ENCODE measurements around the gene MGAT4D.

MGAT4D gene

DNA sequence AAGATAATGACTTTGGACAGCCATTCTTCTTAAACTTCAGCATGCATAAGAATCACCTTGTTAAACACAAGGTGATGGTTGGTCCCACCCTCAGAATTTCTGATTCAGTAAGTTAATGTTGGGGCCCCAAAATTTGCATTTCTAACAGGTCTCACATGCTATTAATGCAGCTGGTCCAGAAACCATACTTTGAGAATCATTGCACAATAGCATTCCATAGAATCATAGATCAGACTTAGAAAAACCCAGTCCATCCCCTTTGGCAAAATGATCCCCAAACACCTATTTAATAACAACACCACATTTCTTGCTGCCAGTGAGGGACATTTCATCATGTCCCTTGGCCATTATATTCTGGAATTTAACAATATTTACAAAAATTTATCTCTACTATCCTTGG is 6.2 kb upstream of the MGAT4D start:
- TF ChIP-seq, protein P1, sequence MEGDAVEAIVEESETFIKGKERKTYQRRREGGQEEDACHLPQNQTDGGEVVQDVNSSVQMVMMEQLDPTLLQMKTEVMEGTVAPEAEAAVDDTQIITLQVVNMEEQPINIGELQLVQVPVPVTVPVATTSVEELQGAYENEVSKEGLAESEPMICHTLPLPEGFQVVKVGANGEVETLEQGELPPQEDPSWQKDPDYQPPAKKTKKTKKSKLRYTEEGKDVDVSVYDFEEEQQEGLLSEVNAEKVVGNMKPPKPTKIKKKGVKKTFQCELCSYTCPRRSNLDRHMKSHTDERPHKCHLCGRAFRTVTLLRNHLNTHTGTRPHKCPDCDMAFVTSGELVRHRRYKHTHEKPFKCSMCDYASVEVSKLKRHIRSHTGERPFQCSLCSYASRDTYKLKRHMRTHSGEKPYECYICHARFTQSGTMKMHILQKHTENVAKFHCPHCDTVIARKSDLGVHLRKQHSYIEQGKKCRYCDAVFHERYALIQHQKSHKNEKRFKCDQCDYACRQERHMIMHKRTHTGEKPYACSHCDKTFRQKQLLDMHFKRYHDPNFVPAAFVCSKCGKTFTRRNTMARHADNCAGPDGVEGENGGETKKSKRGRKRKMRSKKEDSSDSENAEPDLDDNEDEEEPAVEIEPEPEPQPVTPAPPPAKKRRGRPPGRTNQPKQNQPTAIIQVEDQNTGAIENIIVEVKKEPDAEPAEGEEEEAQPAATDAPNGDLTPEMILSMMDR (IDR thresholded peaks at IDR 0.05; ENCODE audit: low read length), result no peak
- no peak for TF ChIP-seq EZH2 (IDR thresholded peaks at IDR 0.05; ENCODE audit: borderline replicate concordance, low read length)

DNA sequence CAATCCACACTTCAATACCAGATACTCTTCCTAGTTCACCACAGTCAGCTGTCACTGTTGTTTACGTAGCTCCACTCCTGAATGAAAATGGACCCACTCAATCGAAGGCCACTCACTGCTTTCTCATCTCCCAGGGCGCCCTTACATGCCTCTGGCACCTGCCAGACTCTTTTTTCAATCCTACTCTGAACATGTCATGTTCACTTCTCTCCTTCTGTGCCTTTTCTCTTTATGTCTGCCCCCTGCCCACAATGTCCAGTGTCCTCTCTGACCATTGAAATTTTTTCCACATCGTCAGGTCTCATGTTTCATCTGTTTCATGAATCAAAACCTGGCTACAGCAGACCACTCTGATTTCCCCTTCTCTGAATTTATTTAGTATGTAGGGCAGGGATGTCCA is 1.3 kb upstream of the MGAT4D start:
- no peaks in the 10 kb centered on the region for H3K27me3 ChIP-seq (ENCODE audit: insufficient read depth, low read length)

More for the DNA sequence above, 6.2 kb upstream of the MGAT4D start:
- Histone ChIP-seq H3K36me3 (ENCODE audit: insufficient read depth, low read length) (no peaks in the 10 kb centered on the region), H2AFZ (ENCODE audit: low read length) (no peak overlapping the region), H3F3A (ENCODE audit: insufficient read depth, low read length) (no peaks in the 10 kb centered on the region), H3K4me1 (ENCODE audit: insufficient read depth, low read length, severe bottlenecking) (no peaks in the 10 kb centered on the region), H3K9me3 (ENCODE audit: low read length) (no peaks in the 10 kb centered on the region), H3K9ac (ENCODE audit: low read length) (no peak overlapping the region), H3K27me3 (ENCODE audit: insufficient read depth, low read length) (no peaks in the 10 kb centered on the region), H3K79me2 (ENCODE audit: insufficient read depth, low read length) (no peaks in the 10 kb centered on the region), H3K4me3 (ENCODE audit: low read depth, low read length, poor library complexity, severe bottlenecking) (no peak overlapping the region), H3K27ac (ENCODE audit: low read depth, low read length, poor library complexity, severe bottlenecking) (no peak overlapping the region), H3K4me2 (ENCODE audit: low read length) (no peak overlapping the region), H3K9me2 (ENCODE audit: low read depth, low read length) (no peaks in the 10 kb centered on the region), H4K20me1 (ENCODE audit: insufficient read depth, low read length) (no peaks in the 10 kb centered on the region)

DNA sequence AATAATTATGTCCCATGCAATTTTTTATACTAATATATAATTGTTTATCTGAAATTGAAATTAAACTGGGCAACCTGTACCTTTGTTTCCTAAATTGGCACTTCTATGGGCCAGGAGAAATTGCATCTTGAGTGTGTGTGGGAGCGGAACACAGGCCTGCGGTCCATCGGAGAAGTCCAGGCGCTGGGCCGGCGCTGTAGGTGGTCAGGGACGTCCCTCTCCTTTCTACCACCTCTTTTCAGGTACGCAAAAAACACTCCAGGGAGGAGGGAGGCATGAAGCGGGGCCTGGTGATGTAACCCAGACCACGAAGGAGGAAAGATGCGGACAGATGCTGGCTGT is 717 bp downstream of the MGAT4D start:
- Histone ChIP-seq H3K4me2 (ENCODE audit: low read length) (no peak overlapping the region), H3K9me3 (ENCODE audit: low read length) (no peaks in the 10 kb centered on the region), H3K27ac (ENCODE audit: low read depth, low read length, poor library complexity, severe bottlenecking) (no peak overlapping the region), H3K9ac (ENCODE audit: low read length) (no peak overlapping the region), H4K20me1 (ENCODE audit: insufficient read depth, low read length) (no peaks in the 10 kb centered on the region), H2AFZ (ENCODE audit: low read length) (no peak overlapping the region), H3F3A (ENCODE audit: insufficient read depth, low read length) (no peaks in the 10 kb centered on the region), H3K79me2 (ENCODE audit: insufficient read depth, low read length) (no peaks in the 10 kb centered on the region), H3K4me1 (ENCODE audit: insufficient read depth, low read length, severe bottlenecking) (no peaks in the 10 kb centered on the region), H3K9me2 (ENCODE audit: low read depth, low read length) (no peaks in the 10 kb centered on the region), H3K36me3 (ENCODE audit: insufficient read depth, low read length) (no peaks in the 10 kb centered on the region), H3K4me3 (ENCODE audit: low read depth, low read length, poor library complexity, severe bottlenecking) (no peak overlapping the region), H3K27me3 (ENCODE audit: insufficient read depth, low read length) (no peaks in the 10 kb centered on the region)
- TF ChIP-seq EZH2 (IDR thresholded peaks at IDR 0.05; ENCODE audit: borderline replicate concordance, low read length), result no peak
- TF ChIP-seq, protein P1 (IDR thresholded peaks at IDR 0.05; ENCODE audit: low read length), result no peak

More for the DNA sequence above, 1.3 kb upstream of the MGAT4D start:
- H3K79me2 ChIP-seq (ENCODE audit: insufficient read depth, low read length), result no peaks in the 10 kb centered on the region
- H3K4me1 ChIP-seq (ENCODE audit: insufficient read depth, low read length, severe bottlenecking), result no peaks in the 10 kb centered on the region
- no peak overlapping the region for H2AFZ ChIP-seq (ENCODE audit: low read length)
- H3K36me3 ChIP-seq (ENCODE audit: insufficient read depth, low read length), result no peaks in the 10 kb centered on the region
- TF ChIP-seq, protein P1 (IDR thresholded peaks at IDR 0.05; ENCODE audit: low read length), result no peak
- no peak for TF ChIP-seq EZH2 (IDR thresholded peaks at IDR 0.05; ENCODE audit: borderline replicate concordance, low read length)
- H4K20me1 ChIP-seq (ENCODE audit: insufficient read depth, low read length), result no peaks in the 10 kb centered on the region
- no peak overlapping the region for H3K4me2 ChIP-seq (ENCODE audit: low read length)
- no peak overlapping the region for H3K9ac ChIP-seq (ENCODE audit: low read length)
- no peaks in the 10 kb centered on the region for H3F3A ChIP-seq (ENCODE audit: insufficient read depth, low read length)
- no peak overlapping the region for H3K27ac ChIP-seq (ENCODE audit: low read depth, low read length, poor library complexity, severe bottlenecking)
- H3K4me3 ChIP-seq (ENCODE audit: low read depth, low read length, poor library complexity, severe bottlenecking), result no peak overlapping the region
- no peaks in the 10 kb centered on the region for H3K9me2 ChIP-seq (ENCODE audit: low read depth, low read length)
- H3K9me3 ChIP-seq (ENCODE audit: low read length), result no peaks in the 10 kb centered on the region
